ENCODE measurements around the gene IGSF9B. TPM values are rescaled to one million over a fixed set of nuclear protein-coding genes. Genes with fewer than 3 reads are reported as not detected.

IGSF9B gene
- total RNA-seq, 1 donor from 2014 or later, result 10.1 TPM

GRCh38 chr11:133966172-133966651 is 9.4 kb upstream of the IGSF9B start:
- H3K4me1 ChIP-seq, result no peaks in the 10 kb centered on the region
- intact Hi-C loops (cut with DNase I), result no loop called here

GRCh38 chr11:133965031-133965601 is 8.3 kb upstream of the IGSF9B start:
- Histone ChIP-seq H3K27me3 (no peaks in the 10 kb centered on the region), H3K36me3 (no peaks in the 10 kb centered on the region), H3K27ac (no peak overlapping the region), H3K4me1 (no peaks in the 10 kb centered on the region), H3K9me3 (no peaks in the 10 kb centered on the region), H3K4me3 (no peak overlapping the region)
- DNase-seq (ENCODE audit: extremely low spot score in 2 of 2), result no peak
- no peak for TF ChIP-seq POLR2A (IDR thresholded peaks at IDR 0.05)
- TF ChIP-seq POLR2AphosphoS5 (IDR thresholded peaks at IDR 0.05; ENCODE audit: insufficient read depth in 1 of 2, low read depth in 1 of 2), result no peak
- TF ChIP-seq CTCF (IDR thresholded peaks at IDR 0.05), result no peak
- intact Hi-C loops (cut with DNase I), result no loop called here

More at GRCh38 chr11:133966172-133966651, 9.4 kb upstream of the IGSF9B start:
- TF ChIP-seq CTCF (IDR thresholded peaks at IDR 0.05) (no peak), POLR2A (IDR thresholded peaks at IDR 0.05) (no peak), POLR2AphosphoS5 (IDR thresholded peaks at IDR 0.05; ENCODE audit: insufficient read depth in 1 of 2, low read depth in 1 of 2) (no peak)
- Histone ChIP-seq H3K4me3 (no peak overlapping the region), H3K27me3 (no peaks in the 10 kb centered on the region), H3K27ac (no peak overlapping the region), H3K36me3 (no peaks in the 10 kb centered on the region), H3K9me3 (no peaks in the 10 kb centered on the region)
- DNase-seq (ENCODE audit: extremely low spot score in 2 of 2), result no peak

GRCh38 chr11:133964356-133964755 is 7.6 kb upstream of the IGSF9B start:
- no peak for TF ChIP-seq POLR2AphosphoS5 (IDR thresholded peaks at IDR 0.05; ENCODE audit: insufficient read depth in 1 of 2, low read depth in 1 of 2)
- TF ChIP-seq CTCF (IDR thresholded peaks at IDR 0.05), result no peak
- TF ChIP-seq POLR2A (IDR thresholded peaks at IDR 0.05), result no peak
- intact Hi-C loops (cut with DNase I), result no loop called here
- Histone ChIP-seq H3K27me3 (no peaks in the 10 kb centered on the region), H3K36me3 (no peaks in the 10 kb centered on the region), H3K4me1 (no peaks in the 10 kb centered on the region), H3K4me3 (no peak overlapping the region), H3K9me3 (no peaks in the 10 kb centered on the region), H3K27ac (no peak overlapping the region)
- no peak for DNase-seq (ENCODE audit: extremely low spot score in 2 of 2)

- no peak for DNase-seq (ENCODE audit: extremely low spot score in 2 of 2)
- no peaks in the 10 kb centered on the region for H3K9me3 ChIP-seq
- H3K27me3 ChIP-seq, result no peaks in the 10 kb centered on the region
- H3K36me3 ChIP-seq, result no peaks in the 10 kb centered on the region
- no peak overlapping the region for H3K4me3 ChIP-seq
- H3K27ac ChIP-seq, result no peak overlapping the region
- H3K4me1 ChIP-seq, result peaks cover 7% of the 10 kb centered on the region
- intact Hi-C loops (cut with DNase I), result no loop called here
- TF ChIP-seq POLR2A (IDR thresholded peaks at IDR 0.05) (no peak), CTCF (IDR thresholded peaks at IDR 0.05) (no peak), POLR2AphosphoS5 (IDR thresholded peaks at IDR 0.05; ENCODE audit: insufficient read depth in 1 of 2, low read depth in 1 of 2) (no peak)
These were observed 5.1 kb upstream of the IGSF9B start for GRCh38 chr11:133961890-133962289.

- DNase-seq (ENCODE audit: extremely low spot score in 2 of 2), result no peak
- H3K4me3 ChIP-seq, result no peak overlapping the region
- no peak overlapping the region for H3K27ac ChIP-seq
- intact Hi-C loops (cut with DNase I), result loop anchor here (10.0 kb wide), 1 partner anchor 167 kb away; no protein-coding TSS in a partner anchor
- H3K36me3 ChIP-seq, result no peaks in the 10 kb centered on the region
- H3K4me1 ChIP-seq, result peaks cover 32% of the 10 kb centered on the region
- no peaks in the 10 kb centered on the region for H3K9me3 ChIP-seq
- no peaks in the 10 kb centered on the region for H3K27me3 ChIP-seq
- TF ChIP-seq POLR2A (IDR thresholded peaks at IDR 0.05) (no peak), POLR2AphosphoS5 (IDR thresholded peaks at IDR 0.05; ENCODE audit: insufficient read depth in 1 of 2, low read depth in 1 of 2) (no peak), CTCF (IDR thresholded peaks at IDR 0.05) (no peak)
These were observed 1.1 kb upstream of the IGSF9B start for GRCh38 chr11:133957900-133958299.

Data from vagina (tissue), 2 donors.